ACHN (cell line): Measurements from ENCODE around the gene TEAD1.

Experiments used
- DNase-seq: peaks from one replicate; pipeline ENCODE4 v3.0.0-alpha.2; 2015
- in situ Hi-C: cut with HindIII; loops from 2 replicates; pipeline ENCODE4 v1.10.0; 2017; ENCODE audit warnings: low sequenced_read_pairs, low pct_ligation_motif_present, low pct_unique_long_range_greater_than_20kb

TEAD1 gene

GRCh38 chr11:12989428-12990161 is 315.4 kb downstream of the TEAD1 start:
- in situ Hi-C loops: no loop called here
- peak; percentile 89 for DNase-seq

GRCh38 chr11:12990162-12990480 is 315.9 kb downstream of the TEAD1 start:
- in situ Hi-C loops: no loop called here
- no peak for DNase-seq

GRCh38 chr11:12991426-12991825 is 317.2 kb downstream of the TEAD1 start:
- DNase-seq: no peak
- in situ Hi-C loops: no loop called here

- in situ Hi-C loops: no loop called here
- DNase-seq: no peak
Observed at GRCh38 chr11:12993626-12994025, 319.4 kb downstream of the TEAD1 start.
